ENCODE data around the gene PDS5B. TPM values are rescaled to one million over a fixed set of nuclear protein-coding genes. Genes with fewer than 3 reads are reported as not detected.

PDS5B gene
- total and polyA plus RNA-seq, 2 of the 8 experiments (the other 6 are each of a cell fraction or from before 2014, with no cell fraction given) = 5.5 to 54.6 TPM

DNA sequence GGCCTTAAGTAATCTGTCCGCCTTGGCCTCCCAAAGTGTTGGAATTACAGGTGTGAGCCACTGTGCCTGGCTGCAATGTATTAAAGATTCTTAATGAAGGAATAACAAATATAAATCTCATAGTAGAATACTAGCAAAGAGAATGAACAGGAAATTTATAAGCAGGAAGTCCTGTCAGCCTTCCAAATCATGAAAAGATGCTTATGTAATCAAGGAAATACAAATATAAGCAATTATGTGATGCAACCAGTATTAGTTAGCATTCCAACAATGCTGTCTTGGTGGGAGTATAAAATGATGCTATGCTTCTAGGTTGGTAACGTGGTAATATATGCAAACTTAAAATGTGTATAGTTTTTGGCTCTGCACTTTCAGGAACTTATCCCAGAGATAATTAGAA is 133.8 kb downstream of the PDS5B start:
- Histone ChIP-seq H2AK5ac (ENCODE audit: low read depth, low read length) (no peak overlapping the region), H3K9me3 (ENCODE audit: insufficient read depth in 2 of 2, low read depth in 1 of 2, low read length in 1 of 2) (peaks cover 9 to 32% of the 10 kb centered on the region in 2 experiments), H2BK12ac (ENCODE audit: low read depth, low read length) (no peak overlapping the region), H3K18ac (ENCODE audit: extremely low read depth, low read length) (no peak overlapping the region), H2AFZ (ENCODE audit: low read length) (no peak overlapping the region), H2BK120ac (replicated peaks; ENCODE audit: low read depth, low read length) (no peak overlapping the region), H3K23me2 (ENCODE audit: low read depth, low read length) (no peaks in the 10 kb centered on the region), H4K5ac (ENCODE audit: insufficient read length, low read depth, low read length) (no peak overlapping the region), H3K4me3 (ENCODE audit: extremely low read depth in 1 of 4, insufficient read depth in 2 of 4, low read depth in 3 of 4, low read length in 4 of 4) (no peak overlapping the region), H3K4me2 (ENCODE audit: insufficient read depth in 1 of 2, low read depth in 2 of 2, low read length in 2 of 2) (no peak overlapping the region), H3K14ac (ENCODE audit: insufficient read length) (no peak overlapping the region), H3K9ac (replicated peaks in 1 of 4; ENCODE audit: extremely low read depth in 1 of 4, low read depth in 3 of 4, low read length in 3 of 4) (no peak overlapping the region), H3K79me1 (ENCODE audit: low read depth, low read length) (no peaks in the 10 kb centered on the region), H3K27me3 (replicated peaks in 1 of 4; ENCODE audit: control insufficient read depth in 3 of 4, extremely low read depth in 1 of 4, insufficient read depth in 3 of 4, low read length in 3 of 4) (no peaks in the 10 kb centered on the region), H2BK20ac (ENCODE audit: low read length) (no peak overlapping the region), H3K79me2 (ENCODE audit: control insufficient read depth in 1 of 2, insufficient read depth in 2 of 2, low read length in 2 of 2) (no peaks in the 10 kb centered on the region), H2BK5ac (ENCODE audit: low read depth, low read length) (no peak overlapping the region), H4K20me1 (replicated peaks in 1 of 2; ENCODE audit: control insufficient read depth in 1 of 2, insufficient read depth in 2 of 2, low read length in 2 of 2) (no peaks in the 10 kb centered on the region), H3K27ac (ENCODE audit: low read depth, low read length) (no peak overlapping the region), H3K4me1 (replicated peaks in 1 of 4; ENCODE audit: control insufficient read depth in 3 of 4, insufficient read depth in 4 of 4, low read length in 3 of 4) (no peaks in the 10 kb centered on the region), H3K4ac (replicated peaks; ENCODE audit: insufficient read length, low read depth, low read length) (no peak overlapping the region), H4K8ac (ENCODE audit: extremely low read depth, insufficient read depth, low read length) (no peak overlapping the region), H3K56ac (replicated peaks; ENCODE audit: insufficient read length, low read depth, low read length) (no peak overlapping the region), H4K91ac (replicated peaks; ENCODE audit: insufficient read length, low read length) (no peak overlapping the region), H3K36me3 (ENCODE audit: control insufficient read depth in 2 of 4, insufficient read depth in 4 of 4, low read length in 3 of 4) (peaks cover 0 to 39% (median 8%) of the 10 kb centered on the region in 4 experiments; a peak in 3 of 8 replicates), H3K23ac (ENCODE audit: insufficient read length) (no peak overlapping the region), H2BK15ac (ENCODE audit: low read length) (no peak overlapping the region)
- CTCF ChIA-PET (ENCODE audit: partially characterized antibody) = no interaction called here
- TF ChIP-seq TAF7 (optimal IDR thresholded peaks at IDR 0.05; ENCODE audit: borderline replicate concordance, low read depth, low read length) (no peak), ZNF274 (IDR thresholded peaks at IDR 0.05; ENCODE audit: borderline replicate concordance, extremely low read depth, low read length) (no peak), CBX5 (IDR thresholded peaks at IDR 0.05; ENCODE audit: low read depth, low read length) (no peak), USF2 (IDR thresholded peaks at IDR 0.05; ENCODE audit: low read length) (no peak), YY1 (IDR thresholded peaks at IDR 0.05; ENCODE audit: low read depth, low read length) (no peak), FOSL1 (IDR thresholded peaks at IDR 0.05; ENCODE audit: insufficient read depth, low read depth, low read length) (no peak), HDAC2 (IDR thresholded peaks at IDR 0.05; ENCODE audit: borderline replicate concordance in 1 of 2, low read depth in 2 of 2, low read length in 2 of 2) (no peak)
- TF ChIP-seq, protein P1, sequence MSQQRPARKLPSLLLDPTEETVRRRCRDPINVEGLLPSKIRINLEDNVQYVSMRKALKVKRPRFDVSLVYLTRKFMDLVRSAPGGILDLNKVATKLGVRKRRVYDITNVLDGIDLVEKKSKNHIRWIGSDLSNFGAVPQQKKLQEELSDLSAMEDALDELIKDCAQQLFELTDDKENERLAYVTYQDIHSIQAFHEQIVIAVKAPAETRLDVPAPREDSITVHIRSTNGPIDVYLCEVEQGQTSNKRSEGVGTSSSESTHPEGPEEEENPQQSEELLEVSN (IDR thresholded peaks at IDR 0.05) = no peak
- DNase-seq (ENCODE audit: low read depth in 1 of 2, low spot score in 2 of 2) (no peak), FAIRE-seq (no peak)
- WGBS, 2 experiments (ENCODE audit: extremely low coverage in 1 of 2, insufficient coverage in 1 of 2, insufficient read length in 1 of 2, insufficient replicate concordance in 2 of 2, low coverage in 1 of 2, low lambda C conversion rate in 2 of 2, missing lambda C conversion rate in 1 of 2) = 88% methylated on average over 2 of the region's 2 CpGs; no CpG with 5 or more reads in 1 of the 2 experiments
- POLR2A ChIA-PET (ENCODE audit: partially characterized antibody) = no interaction called here

All from H1 (cell line).